ENCODE data around the gene CDK13. TPM values are rescaled to one million over a fixed set of nuclear protein-coding genes. Genes with fewer than 3 reads are reported as not detected.

CDK13 gene
- total and polyA plus RNA-seq, 2 donors (not counting 3 experiments of a cell fraction or from before 2014, with no cell fraction given), result 24.5 to 56.7 TPM

- no peak overlapping the region for H3K4me2 ChIP-seq (ENCODE audit: insufficient read depth, low read length)
- TF ChIP-seq JUN (IDR thresholded peaks at IDR 0.05; ENCODE audit: borderline replicate concordance, insufficient read depth, insufficient read length, low read depth) (no peak), GATA2 (IDR thresholded peaks at IDR 0.05; ENCODE audit: insufficient read depth, insufficient read length, low read depth, low read length) (no peak), MYC (IDR thresholded peaks at IDR 0.05; ENCODE audit: low read depth, low read length) (no peak), EZH2 (IDR thresholded peaks at IDR 0.05; ENCODE audit: borderline replicate concordance, low read depth, low read length, severe bottlenecking) (no peak), MAX (IDR thresholded peaks at IDR 0.05; ENCODE audit: insufficient read depth, insufficient read length) (no peak), POLR2AphosphoS5 (IDR thresholded peaks at IDR 0.05; ENCODE audit: insufficient read depth, low read depth, low read length) (no peak), FOS (IDR thresholded peaks at IDR 0.05; ENCODE audit: borderline replicate concordance, insufficient read depth, low read length) (no peak), POLR2A (IDR thresholded peaks at IDR 0.05; ENCODE audit: low read depth, low read length) (no peak), CTCF (IDR thresholded peaks at IDR 0.05; ENCODE audit: extremely low read depth in 1 of 2, insufficient read depth in 1 of 2, low read depth in 1 of 2, low read length in 2 of 2) (no peak)
- no peaks in the 10 kb centered on the region for H3K4me1 ChIP-seq (ENCODE audit: control insufficient read depth, extremely low read depth, insufficient read depth, low read length)
- H3K4me3 ChIP-seq (replicated peaks in 1 of 3; ENCODE audit: insufficient read depth in 1 of 3, low read depth in 1 of 3, low read length in 3 of 3), result no peak overlapping the region
- FAIRE-seq, result no peak
- BruUV-seq (replicated peaks), result no TSS peak
- H3K36me3 ChIP-seq (ENCODE audit: control insufficient read depth in 2 of 2, extremely low read depth in 1 of 2, insufficient read depth in 2 of 2, low read length in 2 of 2), result no peaks in the 10 kb centered on the region
- no peak for DNase-seq (ENCODE audit: low read depth, low spot score)
- H2AFZ ChIP-seq (ENCODE audit: low read depth, low read length), result no peak overlapping the region
- CTCF ChIA-PET, result interaction anchor here (1.1 to 1.8 kb wide), 2 partner anchors 11 to 161 kb away, joined by 7 to 16 read pairs; no protein-coding TSS in a partner anchor
- no peaks in the 10 kb centered on the region for H3K9me3 ChIP-seq (replicated peaks; ENCODE audit: control insufficient read depth, insufficient read depth, low read length)
- no peak overlapping the region for H3K27ac ChIP-seq (ENCODE audit: insufficient read depth, low read depth, low read length)
- no peak overlapping the region for H3K9ac ChIP-seq (replicated peaks; ENCODE audit: extremely low read depth, insufficient read depth, low read length)
- intact Hi-C loops (cut with micrococcal nuclease) (no loop called here), dilution Hi-C loops (cut with MboI; ENCODE audit: extremely low pct_ligation_motif_present, low sequenced_read_pairs) (no loop called here)
- H3K9me1 ChIP-seq (replicated peaks; ENCODE audit: control insufficient read depth, extremely low read depth, insufficient read depth, low read length), result no peaks in the 10 kb centered on the region
- no peaks in the 10 kb centered on the region for H3K27me3 ChIP-seq (ENCODE audit: control insufficient read depth in 2 of 2, insufficient read depth in 2 of 2, low read length in 2 of 2)
- POLR2A ChIA-PET, result no interaction called here
- H4K20me1 ChIP-seq (replicated peaks; ENCODE audit: control insufficient read depth, extremely low read depth, insufficient read depth, low read length), result no peaks in the 10 kb centered on the region
- no peaks in the 10 kb centered on the region for H3K79me2 ChIP-seq (ENCODE audit: control insufficient read depth, insufficient read depth, low read length)
These were observed 107.2 kb downstream of the CDK13 start for GRCh38 chr7:40057292-40057691.
